Activated CD4-positive, alpha-beta T cell treated with anti-CD3 and anti-CD28 coated beads, Interleukin-10, Interleukin-2, amounts not matched to agents 100 ng/mL and 50 ng/mL, durations not matched to agents 16 hours and 8 hours (primary cell): ENCODE data around the gene FBXW11.
A peak's percentile ranks its signal among the peaks of the same experiment; 100 is the strongest.
"Not testable (repeated sequence)": the region's sequence is repeated elsewhere in the genome, so short reads cannot be mapped to it uniquely, and the experiment has no call there.

Source experiments
- DNase-seq: peaks from one replicate; pipeline ENCODE4 v3.0.0-alpha.2; 2020

Gene FBXW11

DNA sequence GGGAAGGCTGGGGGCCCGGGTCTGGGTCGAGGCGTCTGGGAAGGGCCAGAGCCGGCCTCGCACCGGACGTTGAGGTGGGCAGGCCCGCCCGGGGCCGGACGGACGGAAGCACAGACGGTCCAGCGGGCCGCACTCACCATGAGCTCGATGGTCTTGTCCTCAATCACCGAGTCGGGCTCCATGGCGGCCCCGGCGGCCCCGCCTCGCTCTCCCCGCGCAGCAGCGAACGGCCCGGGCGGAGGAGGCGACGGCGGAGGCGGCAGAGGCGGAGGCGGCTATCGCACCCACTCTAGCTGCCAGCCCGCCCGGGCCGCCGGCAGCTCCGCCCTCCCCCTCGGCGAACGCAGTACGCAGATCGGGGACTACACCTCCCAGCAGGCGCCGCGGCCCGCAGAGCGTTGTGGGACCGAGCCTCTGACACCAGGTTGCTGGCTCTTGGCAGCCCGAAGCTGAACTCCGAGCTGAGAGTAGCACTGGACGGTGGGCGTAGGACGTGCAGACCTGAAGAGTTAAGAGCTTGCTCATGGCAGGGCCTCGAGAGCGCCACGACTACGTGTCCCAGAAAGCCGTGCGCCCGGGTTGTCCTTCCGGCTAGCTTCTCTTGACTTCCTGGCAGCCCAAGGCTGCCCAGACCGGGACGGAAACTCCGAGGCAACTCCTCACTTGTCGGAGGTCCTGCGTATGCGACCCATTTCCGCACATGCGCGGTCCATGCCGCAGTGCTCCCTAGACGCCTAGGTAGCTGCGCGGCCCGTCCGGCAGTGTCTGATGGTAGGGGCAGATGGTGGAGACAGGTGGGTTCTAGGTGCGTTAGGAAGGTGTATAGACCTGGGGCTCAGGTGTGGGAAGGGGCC lies at the start of gene FBXW11:
Gene FBXW11 (minus strand): TSS at position 318 of the 854 bp plus-strand sequence. CDS start 136 bp downstream, at position 182.
- DNase-seq = peak; percentile 98

DNA sequence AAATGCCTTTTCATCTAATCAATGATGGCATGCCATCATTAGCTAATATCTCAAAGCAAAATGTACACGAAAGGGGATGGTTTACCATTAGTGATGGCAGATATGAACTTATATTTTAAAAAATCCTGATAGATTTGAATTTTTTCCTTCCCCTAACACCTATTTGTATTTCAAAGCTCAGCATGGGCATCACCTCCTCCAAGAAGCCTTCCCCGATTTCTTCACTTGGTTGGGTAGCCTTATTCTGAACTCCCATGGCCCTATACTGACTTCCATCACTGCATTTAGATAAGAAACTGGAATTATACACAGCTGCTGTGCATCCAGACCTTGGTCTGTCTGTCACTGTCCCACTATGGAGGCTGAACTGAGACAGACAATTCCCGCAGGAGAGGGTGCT lies 49.6 kb upstream of the FBXW11 start:
- no peak for DNase-seq

DNA sequence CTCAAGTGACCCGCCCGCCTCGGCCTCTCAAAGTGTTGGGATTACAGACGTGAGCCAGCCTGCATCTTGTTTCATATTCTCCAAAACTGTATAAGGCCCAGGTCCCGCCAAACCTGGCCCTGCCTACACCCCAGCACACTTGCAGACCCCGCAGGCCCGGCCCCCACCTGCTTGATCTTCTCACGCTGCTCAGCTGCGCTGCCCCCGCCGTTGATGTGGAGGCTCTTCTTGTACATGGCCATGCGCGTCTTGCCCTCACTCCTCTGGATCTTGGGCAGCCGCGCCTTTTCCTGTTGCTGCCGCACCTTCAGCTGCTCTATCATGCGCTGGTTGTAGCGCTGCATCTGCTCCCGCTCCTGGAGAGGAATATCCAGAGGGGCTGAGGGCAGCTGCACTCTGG lies 49.0 kb upstream of the FBXW11 start:
- DNase-seq = no peak

DNA sequence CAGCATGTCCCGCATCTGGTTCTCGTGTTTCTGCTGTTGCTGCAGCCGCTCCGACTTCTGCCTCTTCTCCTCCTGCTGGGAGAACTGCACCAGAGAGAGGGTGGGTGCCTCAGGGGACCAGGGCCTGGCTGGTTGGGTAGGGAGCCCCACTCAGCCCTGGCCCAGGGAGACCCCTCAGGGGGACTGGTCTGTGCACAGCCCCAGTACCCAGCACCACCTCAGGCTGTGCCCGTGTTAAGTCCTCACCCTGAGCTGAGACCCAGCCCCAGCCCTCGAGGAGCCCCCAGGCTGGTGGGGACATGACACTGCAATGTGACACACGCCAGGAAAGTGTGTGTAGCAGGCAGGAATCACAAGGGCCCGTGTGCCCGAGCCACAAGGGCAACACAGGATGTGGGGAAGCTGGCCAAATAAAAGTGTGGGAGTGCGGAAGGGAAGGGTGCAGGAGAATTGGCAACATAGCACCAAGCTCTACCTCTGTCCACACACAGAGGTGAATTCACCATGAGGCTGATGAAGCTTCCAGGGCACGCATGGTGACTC lies 48.2 kb upstream of the FBXW11 start:
- no peak for DNase-seq

DNA sequence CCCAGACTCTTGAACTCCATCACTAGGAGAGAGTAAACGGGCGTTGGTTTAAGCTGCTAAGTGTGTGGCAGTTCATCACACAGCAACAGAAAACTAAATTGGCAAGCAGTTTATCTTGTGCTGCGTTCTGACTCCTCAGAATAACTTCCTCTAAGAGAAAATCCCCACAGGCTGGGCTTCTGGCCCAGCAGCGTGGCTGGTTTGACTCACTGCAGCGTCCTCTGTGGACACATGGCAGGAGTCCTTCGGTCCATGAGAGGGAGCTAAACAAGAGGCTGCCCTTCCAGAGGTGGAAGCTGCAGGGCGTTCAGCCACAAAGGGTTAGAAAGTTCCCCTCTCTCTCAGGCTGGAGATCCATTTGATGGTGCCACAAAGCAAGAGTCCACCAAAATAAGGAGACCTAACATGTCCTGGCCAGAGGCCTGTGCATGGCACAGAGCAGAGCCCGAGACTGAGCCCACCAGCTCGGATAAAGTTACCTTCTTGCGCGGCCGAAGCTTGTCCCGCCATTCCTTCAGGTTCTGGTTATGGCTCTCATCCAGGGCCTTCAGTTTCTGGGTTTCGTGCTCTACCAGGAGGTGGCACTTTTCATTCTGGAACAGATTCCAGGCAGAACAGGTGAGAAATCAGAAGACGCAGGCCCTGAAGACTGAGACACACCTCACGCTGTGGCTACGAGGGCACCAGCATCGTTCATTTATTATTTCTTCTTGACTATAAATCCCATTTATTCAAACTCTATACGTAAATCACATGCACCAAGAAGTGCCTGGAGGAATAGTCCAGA lies 46.2 kb upstream of the FBXW11 start:
- DNase-seq = no peak

DNA sequence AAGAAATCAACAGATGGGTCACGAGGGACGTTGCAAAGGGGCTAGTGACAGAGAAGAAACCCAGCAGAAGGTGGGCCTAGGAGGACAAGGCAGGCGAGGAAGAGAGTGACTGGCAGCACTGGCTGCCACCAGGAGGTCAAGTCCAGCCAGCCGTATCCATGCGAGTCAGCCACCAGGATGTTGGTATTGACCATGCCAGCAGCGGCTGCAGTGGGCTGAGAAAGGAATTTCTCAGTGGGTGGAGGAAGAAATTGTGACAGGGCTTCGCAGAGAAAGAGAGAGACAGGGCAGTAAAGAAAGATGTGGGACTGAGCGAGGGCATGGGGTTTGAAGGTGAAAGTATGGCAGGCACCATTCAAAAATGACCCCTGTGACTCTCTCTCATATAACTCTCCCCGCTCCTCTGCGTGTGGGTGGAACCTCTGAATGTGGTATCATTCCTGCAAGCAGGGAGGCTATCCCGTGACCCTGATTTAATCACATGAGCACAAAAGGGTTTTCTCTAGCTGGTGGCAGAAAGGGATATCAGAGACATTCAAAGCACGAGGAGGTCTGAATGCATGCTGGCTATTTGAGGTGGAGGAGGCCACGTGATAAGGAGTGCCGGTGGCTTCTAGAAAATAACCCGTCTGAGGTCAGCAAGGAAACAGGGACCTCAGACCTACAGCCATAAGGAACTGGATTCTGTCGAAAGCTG lies 45.4 kb upstream of the FBXW11 start:
- no peak for DNase-seq

DNA sequence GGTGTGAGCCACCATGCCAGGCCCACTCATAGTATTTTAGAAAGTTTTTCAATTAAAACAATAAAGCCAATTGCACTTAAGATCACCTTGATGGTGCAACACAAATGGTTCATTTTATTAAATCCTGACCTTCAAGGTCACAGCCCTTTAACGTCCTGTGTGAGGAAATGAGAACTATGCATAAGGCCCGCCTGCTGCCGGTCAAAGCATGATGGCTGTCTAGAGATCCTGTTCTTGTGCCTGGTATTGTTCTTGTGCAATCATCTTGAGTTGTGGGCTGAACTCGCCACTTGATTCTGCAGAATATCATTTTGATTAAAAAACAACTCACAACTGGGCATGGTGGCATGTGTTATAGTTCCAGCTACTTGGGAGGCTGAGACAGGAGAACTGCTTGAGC lies 43.6 kb upstream of the FBXW11 start:
- no peak for DNase-seq

DNA sequence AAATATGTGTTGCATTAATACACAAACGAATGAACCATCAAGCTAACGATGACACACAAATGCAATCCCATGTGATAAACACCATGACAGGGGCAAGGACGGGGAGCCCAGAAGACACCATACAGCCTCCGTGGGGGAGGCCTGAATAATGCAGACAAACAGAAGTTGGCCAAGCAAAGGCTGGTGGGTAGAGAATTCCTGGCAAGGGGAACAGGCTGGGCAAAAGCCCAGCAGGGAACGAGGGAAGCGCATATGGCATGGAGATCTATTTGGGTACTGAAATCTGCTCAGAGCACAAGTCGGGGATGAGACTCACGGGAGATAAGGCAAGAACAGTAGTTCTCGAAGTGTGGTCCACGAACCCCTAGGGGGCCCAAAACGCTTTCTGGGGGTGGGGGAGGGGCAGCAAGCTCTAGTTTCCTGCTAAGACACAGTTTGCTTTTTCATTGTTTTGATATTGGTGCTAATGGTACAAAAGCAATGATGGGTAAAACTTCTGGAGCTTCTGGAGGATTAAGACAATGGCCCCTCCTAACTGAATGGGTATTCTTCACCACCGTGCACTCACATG lies 42.9 kb upstream of the FBXW11 start:
- DNase-seq = no peak

DNA sequence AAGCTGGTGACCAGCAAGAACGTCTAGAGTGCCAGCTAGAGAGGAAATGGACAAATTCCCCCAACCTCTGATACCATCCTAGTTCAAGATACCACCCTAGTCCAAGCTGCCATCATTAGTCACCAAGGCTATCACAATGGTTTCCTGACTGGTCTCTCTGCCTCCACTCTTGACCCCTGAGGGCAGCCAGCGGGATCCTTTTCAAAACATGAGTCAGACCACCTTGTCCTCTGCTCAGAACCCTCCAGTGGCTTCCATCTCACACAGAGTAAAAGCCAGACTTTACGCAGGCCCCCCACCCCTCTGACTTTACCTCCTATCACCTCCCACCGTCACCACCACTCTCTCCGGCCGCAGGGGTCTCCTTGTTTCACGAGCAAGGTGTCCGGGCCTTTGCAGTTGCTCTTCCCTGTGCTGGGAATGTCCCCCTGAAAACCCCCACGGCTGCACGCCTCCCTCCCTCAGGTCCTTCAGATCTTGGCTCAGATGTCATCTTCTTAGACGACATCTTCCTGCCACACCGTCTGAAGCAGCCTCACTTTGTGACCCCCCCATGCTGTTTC lies 42.2 kb upstream of the FBXW11 start:
- no peak for DNase-seq

DNA sequence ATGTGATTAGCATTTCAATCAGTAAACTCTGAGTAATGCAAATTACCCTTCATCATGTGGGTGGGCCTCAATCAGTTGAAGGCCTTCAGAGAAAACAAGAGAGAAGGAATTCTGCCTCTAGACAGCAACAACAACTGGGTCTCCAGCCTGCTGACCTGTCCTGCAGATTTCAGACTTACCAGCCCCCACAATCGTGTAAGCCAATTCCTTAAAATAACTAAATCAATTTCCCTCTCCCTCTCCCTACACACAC lies 41.7 kb upstream of the FBXW11 start:
- DNase-seq = no peak

DNA sequence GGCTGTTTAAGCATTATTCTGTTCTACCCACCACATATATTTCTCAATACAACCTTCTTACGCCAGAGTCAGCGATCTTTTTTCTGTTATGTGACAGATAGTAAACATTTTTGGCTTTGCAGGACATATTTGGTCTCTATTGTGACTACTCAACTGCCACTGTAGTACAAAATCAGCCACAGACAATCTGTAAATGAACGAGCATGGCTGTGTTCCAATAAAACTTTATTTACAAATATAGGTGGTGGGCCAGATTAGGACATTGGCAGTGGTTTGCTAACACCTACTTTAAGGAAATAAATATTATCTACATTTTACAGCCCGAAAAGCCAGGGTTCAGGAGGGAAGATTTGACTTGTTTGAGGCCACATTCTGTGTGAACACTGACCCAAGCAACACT lies 40.2 kb upstream of the FBXW11 start:
- no peak for DNase-seq

DNA sequence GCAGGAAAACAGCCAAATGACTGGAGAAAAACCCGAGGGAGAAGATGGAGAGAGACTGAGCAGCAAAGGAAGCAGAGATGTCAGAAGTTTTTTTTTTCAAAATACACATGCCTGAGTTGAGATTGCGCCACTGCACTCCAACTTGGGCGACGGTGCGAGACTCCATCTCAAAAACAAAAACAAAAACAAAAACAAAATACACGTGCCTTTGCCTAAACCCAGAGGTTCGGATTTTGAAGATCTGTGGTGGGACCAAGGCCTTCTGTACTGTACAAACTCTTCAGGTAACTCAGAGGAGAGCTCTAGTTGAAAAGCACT lies 38.8 kb upstream of the FBXW11 start:
- no peak for DNase-seq

DNA sequence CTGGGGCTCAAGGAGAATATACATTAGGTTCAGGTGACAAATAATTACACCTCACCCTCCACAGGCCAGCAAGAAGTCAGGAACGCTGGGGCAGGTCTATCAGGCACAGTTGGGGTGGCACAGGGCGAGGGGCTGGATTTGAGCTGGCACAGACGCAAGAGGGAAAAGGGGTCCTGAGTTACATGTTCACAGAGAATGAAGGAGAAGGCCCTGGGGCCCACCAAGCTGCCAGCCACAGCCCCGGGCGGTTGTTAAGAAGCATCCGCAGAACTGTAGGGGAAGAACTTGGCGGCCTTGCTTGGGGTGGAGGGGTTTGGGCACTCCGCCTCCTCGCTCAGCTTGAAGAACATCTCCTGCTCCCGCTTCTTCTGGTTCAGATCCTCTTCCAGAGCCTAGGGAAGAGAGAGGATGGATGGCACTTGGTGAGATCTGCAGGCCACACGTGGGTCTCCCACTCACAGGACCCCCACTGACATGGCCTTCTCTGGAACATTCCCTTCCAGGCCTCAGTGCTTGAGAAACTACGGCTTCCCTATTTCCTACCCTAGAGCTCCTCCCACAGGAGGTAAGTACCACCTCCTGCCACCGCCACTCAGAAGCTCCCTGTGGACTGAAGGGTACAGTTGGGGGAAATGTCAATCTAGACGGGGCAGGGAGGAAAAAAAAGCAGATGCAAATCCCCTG lies 38.3 kb upstream of the FBXW11 start:
- DNase-seq = no peak

DNA sequence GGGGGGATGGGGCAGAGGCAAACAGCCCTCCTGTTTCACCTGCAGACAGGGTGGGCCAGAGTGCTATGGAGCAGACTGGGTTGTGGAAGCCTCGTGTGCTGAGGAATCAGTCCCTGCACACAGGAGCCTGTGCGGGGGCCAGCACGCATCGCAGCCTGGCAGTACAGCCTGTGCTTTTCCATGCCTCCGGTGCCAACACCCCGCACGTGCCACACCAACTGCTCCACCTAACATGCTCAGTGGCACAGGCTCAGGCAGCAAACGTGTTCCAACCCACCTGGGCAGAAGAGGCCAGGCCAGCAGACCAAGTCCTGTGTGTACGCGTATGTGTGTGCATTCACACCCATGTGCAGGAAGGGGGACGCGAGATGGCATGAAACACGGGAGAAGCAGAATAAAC lies 37.4 kb upstream of the FBXW11 start:
- DNase-seq = no peak

DNA sequence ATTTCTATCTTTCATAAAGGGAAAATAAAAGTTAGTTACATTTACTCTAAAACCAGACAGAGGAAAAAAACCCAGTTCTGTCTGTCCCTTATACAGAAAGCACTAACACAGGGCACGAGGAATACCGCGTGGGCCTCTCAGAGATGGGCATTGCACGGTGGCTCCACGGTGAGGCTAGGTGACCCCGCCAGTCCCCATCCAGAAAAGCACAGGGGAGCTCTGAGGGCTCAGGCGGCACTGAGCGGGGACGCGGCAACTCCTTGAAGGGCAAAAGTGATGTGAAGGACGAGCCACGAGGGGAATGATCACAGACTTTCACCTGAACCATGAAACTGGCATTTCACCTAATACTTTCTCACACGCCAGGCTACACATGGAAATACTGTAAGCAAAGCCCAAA lies 35.7 kb upstream of the FBXW11 start:
- DNase-seq = no peak

DNA sequence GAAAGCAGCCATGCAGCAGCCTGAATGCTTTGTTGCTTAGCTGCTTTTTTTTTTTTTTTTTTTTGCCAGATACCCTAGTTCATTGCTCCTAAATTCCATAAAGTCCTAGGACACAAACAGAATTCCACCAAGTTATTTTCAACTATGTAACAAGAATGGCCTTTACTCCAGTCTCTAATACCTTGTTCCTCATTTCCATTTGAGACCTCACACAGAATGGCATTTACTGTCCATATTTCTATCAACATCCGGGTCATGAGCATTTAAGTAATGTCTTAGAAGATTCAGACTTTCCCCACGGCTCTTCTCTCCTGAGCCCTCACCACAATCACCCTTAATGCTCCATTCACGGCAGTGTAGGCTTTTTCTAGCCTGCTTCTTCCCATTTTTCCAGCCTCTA lies 31.7 kb upstream of the FBXW11 start:
- no peak for DNase-seq

DNA sequence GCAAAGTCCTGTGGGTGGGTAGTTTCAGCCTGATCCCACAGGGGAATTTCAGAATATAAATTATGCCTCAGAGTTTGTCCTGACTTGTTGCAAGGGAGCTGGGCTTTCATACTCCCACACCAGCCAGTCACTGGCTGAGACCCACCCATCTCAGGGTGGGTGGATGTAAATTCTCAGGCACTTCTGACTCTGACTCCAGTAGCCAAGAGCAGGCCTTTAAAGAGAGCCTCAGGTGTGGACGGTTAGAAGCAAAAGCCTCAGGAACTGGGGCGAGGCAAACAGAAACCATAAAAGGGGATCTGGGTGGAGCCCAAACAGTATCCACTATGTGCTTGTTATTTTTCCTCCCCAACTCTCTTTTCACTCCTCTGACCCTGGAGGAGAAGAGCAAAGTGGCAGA lies 28.6 kb upstream of the FBXW11 start:
- no peak for DNase-seq

DNA sequence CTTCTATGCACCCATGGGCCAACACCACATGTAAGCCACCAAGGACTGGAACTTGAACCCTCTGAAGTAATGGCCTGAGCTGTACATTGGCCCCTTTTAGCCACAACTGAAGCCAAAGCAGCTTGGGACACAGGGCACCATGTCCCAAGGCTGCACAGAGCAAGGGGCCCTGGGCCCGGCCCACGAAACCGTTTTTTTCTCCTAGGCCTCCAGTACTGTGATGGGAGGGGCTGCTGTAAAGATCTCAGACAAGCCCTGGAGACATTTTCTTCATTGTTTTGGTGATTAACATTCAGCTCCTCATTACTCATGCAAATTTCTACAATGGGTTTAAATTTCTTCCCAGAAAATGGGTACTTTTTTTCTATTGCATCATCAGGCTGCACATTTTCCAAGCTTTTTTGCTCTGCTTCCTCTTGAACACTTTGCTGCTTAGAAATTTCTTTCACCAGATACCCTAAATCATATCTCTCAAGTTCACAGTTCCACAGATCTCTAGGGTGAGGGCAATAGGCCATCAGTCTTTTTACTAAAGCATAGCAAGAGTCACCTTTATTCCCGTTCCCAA lies 25.5 kb upstream of the FBXW11 start:
- no peak for DNase-seq

DNA sequence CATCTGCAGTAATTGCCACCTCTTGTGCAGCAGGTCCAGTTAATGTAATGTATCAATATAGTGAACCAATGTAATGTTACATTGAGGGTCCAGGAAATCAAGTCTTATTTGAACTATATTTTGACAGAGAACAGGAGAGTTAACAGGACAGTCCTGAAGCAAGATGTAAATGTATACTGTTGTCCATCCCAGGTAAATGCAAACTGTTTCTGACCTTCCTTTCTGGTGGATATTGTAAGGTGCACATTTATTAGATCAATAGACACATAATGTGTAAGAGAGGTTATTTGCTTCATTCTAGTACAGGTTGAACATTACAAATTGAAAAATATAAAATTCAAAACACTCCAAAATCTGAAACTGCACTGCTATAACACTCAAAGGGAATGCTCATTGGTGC lies 23.4 kb upstream of the FBXW11 start:
- no peak for DNase-seq

DNA sequence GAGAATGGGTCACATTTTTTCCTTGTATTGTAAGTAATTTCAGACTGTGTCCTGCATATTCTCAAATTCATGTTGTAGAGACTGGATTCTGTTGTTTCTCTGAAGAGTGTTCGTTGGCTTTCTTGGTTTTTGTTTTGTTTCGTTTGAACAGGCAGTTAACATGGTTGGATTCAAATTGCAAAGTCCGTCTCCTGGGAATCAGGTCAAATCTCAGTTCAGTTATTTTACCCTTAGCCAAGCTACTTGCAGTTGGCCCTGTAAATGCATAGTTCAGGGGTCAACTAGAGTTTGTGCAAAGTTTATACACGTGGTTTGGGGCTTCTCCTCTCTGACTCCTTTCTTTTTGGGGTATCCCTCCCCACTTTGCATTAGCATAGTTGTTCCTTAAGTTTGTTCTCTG lies 21.7 kb upstream of the FBXW11 start:
- no peak for DNase-seq

DNA sequence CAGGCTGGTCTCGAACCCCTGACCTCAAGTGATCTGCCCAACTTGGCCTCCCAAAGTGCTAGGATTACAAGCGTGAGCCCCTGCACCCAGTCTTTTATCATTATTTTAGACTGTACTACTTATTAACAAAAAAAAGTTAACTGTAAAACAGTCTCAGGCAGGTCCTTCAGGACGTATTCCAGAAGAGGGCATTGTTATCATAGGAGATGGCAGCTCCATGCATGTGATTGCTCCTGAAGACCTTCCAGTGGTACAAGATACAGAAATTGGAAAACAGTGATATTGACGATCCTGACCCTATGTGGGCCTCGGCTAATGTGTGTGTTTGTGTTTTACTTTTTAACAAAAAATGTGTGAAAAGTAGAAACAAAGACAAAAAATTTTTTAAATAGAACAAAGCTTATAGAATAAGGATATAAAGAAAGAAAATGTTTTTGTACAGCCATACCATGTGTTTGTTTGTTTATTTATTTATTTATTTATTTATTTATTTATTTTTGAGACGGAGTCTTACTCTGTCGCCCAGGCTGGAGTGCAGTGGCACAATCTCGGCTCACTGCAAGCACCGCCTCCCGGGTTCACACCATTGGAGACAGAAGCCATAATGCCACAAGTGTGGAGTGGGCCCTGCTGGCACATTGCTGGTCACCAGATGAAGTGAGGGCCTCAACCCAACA lies 13.8 kb upstream of the FBXW11 start:
- not testable (repeated sequence) for DNase-seq

DNA sequence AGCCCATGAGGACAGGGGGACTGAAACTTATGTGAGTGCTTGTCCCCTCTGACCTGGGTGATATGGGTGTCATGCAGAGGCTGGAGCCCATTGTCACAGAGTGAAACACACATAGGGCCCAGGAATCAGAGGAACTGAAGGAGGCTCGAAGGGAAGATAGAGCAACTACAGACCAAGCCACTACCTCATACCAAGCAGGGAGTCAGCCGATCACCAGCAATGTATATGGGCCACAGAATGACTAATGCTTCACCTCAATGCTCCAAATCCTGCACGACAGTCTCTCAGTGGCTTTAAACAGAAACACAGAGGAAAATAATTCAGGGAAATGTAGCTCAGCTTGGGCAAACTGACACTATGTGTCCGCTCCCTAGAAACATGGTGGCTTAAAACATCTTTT lies 8.9 kb upstream of the FBXW11 start:
- no peak for DNase-seq
